Lower leg skin (tissue), 3 donors: ENCODE results near the gene TIMM23.

Experiments
- POLR2A ChIP-seq, 2 donors: fragments of 450-650 bp; IDR thresholded peaks; one replicate each; pipeline ENCODE4 v1.6.1; 2016 to 2017; ENCODE audit warnings: antibody characterized with exemption in 2 of 2, mild to moderate bottlenecking in 1 of 2, moderate library complexity in 1 of 2
- TF ChIP-seq, protein P1 (sequence below), 3 donors: fragments of 450-650 bp; IDR thresholded peaks; one replicate each; pipeline ENCODE4 v1.5.1; 2016; ENCODE audit warnings: antibody characterized with exemption in 3 of 3, mild to moderate bottlenecking in 3 of 3, moderate library complexity in 2 of 3

DNA sequence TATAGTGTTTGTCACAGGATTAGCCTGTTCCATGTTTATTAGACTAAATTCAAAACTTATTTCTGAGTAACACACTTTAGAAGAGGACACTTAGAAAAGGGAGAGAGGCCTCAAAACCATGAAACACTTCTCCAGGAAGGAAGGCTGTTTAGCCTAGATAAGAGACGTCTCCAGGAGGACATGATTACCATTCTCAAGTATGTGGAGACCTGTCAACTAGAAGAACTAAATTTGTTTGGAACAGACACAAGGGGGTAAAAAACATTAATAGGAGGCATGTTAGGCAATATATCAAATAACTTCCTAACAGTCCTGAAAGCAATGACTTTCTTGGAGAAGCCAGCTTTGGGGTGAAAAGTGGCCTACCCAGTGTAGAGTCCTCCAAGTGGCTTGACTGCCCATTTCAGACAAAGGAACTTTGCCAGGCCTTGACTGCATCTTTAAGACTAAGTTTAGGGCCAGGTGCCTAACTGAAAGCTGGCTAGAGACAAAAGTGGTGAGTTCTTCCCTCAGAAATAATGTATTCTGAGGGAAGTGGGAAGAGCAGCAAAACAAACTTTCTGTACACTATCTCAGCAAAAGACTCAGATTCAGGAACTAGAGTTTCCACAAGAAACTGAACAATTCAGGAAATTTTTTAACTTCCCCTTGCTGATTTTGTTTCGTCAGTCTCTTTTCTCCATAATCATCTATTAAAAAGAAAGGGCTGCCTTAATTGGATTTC, 46.3 kb downstream of the TIMM23 start:
- TF ChIP-seq POLR2A (IDR thresholded peaks at IDR 0.05) = no peak
- TF ChIP-seq, protein P1, sequence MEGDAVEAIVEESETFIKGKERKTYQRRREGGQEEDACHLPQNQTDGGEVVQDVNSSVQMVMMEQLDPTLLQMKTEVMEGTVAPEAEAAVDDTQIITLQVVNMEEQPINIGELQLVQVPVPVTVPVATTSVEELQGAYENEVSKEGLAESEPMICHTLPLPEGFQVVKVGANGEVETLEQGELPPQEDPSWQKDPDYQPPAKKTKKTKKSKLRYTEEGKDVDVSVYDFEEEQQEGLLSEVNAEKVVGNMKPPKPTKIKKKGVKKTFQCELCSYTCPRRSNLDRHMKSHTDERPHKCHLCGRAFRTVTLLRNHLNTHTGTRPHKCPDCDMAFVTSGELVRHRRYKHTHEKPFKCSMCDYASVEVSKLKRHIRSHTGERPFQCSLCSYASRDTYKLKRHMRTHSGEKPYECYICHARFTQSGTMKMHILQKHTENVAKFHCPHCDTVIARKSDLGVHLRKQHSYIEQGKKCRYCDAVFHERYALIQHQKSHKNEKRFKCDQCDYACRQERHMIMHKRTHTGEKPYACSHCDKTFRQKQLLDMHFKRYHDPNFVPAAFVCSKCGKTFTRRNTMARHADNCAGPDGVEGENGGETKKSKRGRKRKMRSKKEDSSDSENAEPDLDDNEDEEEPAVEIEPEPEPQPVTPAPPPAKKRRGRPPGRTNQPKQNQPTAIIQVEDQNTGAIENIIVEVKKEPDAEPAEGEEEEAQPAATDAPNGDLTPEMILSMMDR (IDR thresholded peaks at IDR 0.05) = no peak
